ACC112 (cell line): Measurements from ENCODE around the gene CLCN6.

ENCODE experiments used
- H2AFZ ChIP-seq: fragments of 200-600 bp; sonication (generic); one replicate; pipeline ENCODE4 v1.6.0; 2017; ENCODE audit warnings: antibody characterized with exemption, low read length; ENCODE audit not compliant: unreplicated experiment
- H3K27ac ChIP-seq: fragments of 200-600 bp; sonication (generic); 2 replicates; pipeline ENCODE4 v1.5.1; 2014; ENCODE audit warnings: low read depth, mild to moderate bottlenecking, antibody characterized with exemption, low read length, moderate library complexity
- H3K27me3 ChIP-seq: fragments of 200-600 bp; sonication (generic); 2 replicates; pipeline ENCODE4 v1.6.1; 2014; ENCODE audit warnings: mild to moderate bottlenecking, antibody characterized with exemption, low read length, moderate library complexity, mixed read lengths; ENCODE audit not compliant: insufficient read depth
- H3K36me3 ChIP-seq: fragments of 200-600 bp; sonication (generic); 2 replicates; pipeline ENCODE4 v1.6.1; 2016; ENCODE audit warnings: mild to moderate bottlenecking, antibody characterized with exemption, low read length, moderate library complexity, mixed read lengths; ENCODE audit not compliant: insufficient read depth
- H3K4me1 ChIP-seq: fragments of 200-600 bp; sonication (generic); one replicate; pipeline ENCODE4 v1.6.1; 2016; ENCODE audit warnings: low read length, mixed read lengths; ENCODE audit not compliant: insufficient read depth, unreplicated experiment, control insufficient read depth
- H3K4me3 ChIP-seq: fragments of 200-600 bp; sonication (generic); 2 replicates; pipeline ENCODE4 v1.5.1; 2014; ENCODE audit warnings: mild to moderate bottlenecking, low read depth, low read length
- H3K79me2 ChIP-seq: fragments of 200-600 bp; sonication (generic); one replicate; pipeline ENCODE4 v1.6.0; 2016; ENCODE audit warnings: low read length; ENCODE audit not compliant: control insufficient read depth, unreplicated experiment, insufficient read depth

CLCN6 gene

DNA sequence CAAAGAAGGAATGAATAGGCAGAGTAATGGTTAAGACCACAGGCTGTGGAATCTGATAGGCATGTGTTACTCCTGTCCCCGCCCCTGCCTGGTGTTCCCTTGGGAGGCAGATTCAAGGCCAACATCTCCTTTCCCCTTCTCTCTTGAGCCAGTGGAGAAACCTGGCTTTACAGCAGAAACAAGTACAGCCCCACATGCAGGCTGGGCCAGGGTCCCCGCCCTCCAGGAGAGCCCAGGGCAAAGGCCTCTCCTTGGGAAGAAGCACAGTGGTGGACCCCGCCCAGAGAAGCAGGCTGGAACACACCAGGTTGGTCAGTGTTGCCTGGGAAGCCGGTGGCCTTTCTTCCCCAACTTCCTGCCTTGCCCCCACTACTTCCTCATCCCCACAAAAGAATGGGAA, 37.2 kb upstream of the CLCN6 start:
- H3K4me1 ChIP-seq: peaks cover 6% of the 10 kb centered on the region
- no peak overlapping the region for H3K4me3 ChIP-seq
- no peak overlapping the region for H2AFZ ChIP-seq
- H3K27me3 ChIP-seq: no peaks in the 10 kb centered on the region
- no peaks in the 10 kb centered on the region for H3K79me2 ChIP-seq
- no peaks in the 10 kb centered on the region for H3K36me3 ChIP-seq
- no peak overlapping the region for H3K27ac ChIP-seq

DNA sequence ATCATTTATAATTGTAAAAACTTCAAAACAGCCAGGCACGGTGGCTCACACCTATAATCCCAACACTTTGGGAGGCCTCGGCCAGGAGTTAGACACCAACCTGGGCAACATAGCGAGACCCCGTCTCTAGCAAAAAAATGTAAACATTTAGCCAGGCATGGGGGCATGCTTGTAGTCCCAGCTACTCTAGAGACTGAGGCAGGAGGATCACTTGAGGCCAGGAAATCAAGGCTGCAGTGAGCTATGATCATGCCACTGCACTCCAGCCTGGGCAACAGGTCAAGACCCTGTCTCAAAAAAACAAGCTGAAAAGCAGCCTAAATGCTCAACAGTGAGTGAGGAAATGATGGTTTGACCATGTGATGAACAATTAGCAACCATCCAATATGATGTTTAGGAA, 36.7 kb upstream of the CLCN6 start:
- Histone ChIP-seq H3K27ac (no peak overlapping the region), H3K4me3 (no peak overlapping the region), H3K79me2 (no peaks in the 10 kb centered on the region), H3K36me3 (no peaks in the 10 kb centered on the region), H3K27me3 (no peaks in the 10 kb centered on the region), H2AFZ (no peak overlapping the region), H3K4me1 (peaks cover 6% of the 10 kb centered on the region)

DNA sequence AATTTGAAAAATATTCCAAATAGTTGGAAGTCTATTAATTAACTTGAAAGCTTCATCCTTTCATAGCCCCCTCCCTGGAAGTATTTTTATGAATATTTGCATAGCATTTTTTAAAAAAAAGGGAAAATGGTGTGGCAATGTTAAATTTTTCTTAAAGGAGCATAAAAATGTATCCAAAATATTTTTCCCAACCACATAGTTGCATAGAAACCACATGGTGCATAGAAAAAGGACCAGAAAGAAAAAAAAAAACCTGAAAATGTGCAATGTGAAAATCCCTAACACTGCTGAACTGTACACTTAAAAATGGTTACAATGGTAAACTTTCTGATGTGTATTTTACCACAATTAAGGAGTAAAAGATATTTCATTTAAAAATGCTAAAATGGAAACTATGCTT, 36.0 kb upstream of the CLCN6 start:
- H3K4me1 ChIP-seq: peaks cover 6% of the 10 kb centered on the region
- H3K36me3 ChIP-seq: no peaks in the 10 kb centered on the region
- H2AFZ ChIP-seq: no peak overlapping the region
- no peak overlapping the region for H3K4me3 ChIP-seq
- no peaks in the 10 kb centered on the region for H3K79me2 ChIP-seq
- no peak overlapping the region for H3K27ac ChIP-seq
- H3K27me3 ChIP-seq: no peaks in the 10 kb centered on the region

DNA sequence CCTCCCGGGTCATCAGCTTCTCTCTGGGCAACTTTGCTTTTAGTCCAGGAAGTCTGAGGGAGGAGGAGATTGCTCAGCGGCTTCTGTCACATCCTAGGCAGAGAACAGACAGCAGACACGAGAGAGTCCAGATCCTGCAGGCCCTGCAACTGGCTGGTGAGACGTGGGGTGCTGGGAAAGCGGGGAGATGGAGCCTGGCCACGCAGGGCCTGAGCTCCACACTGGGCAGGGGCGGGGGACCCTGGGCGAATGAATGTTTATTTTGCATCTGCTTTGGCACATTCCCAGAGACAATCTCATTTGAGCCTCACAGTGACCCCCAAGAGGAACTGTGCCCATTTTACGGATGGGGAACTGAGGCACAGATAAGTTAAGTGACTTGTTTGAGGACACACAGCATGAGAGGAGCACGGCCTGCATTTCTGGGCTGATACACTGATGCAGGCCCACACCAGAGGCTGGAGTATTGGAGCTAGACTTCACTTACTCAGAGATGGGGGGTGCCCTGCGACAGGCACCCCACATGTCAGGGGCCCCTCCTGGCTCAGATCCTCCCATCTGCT, 34.4 kb upstream of the CLCN6 start:
- Histone ChIP-seq H3K27ac (no peak overlapping the region), H3K36me3 (no peaks in the 10 kb centered on the region), H3K79me2 (no peaks in the 10 kb centered on the region), H2AFZ (no peak overlapping the region), H3K4me3 (no peak overlapping the region), H3K4me1 (peaks cover 6% of the 10 kb centered on the region), H3K27me3 (no peaks in the 10 kb centered on the region)

DNA sequence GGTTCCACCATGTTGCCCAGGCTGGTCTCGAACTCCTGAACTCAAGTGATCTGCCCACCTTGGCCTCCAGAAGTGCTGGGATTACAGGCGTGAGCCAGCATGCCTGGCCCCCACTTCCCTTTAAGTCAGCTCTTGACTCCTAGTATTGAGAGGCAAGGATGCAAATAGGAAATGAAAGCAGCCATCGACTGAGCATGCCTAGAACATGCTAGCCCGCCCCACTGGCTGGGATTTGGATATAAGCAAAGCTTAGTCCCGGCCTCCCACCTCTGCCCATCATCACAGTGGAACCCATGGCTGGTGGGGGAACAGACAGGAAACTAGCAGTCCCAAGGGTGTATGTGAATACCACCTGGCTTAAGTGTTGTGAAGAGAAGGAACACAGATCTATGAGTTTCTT, 33.5 kb upstream of the CLCN6 start:
- no peaks in the 10 kb centered on the region for H3K79me2 ChIP-seq
- H2AFZ ChIP-seq: no peak overlapping the region
- H3K27ac ChIP-seq: no peak overlapping the region
- H3K4me1 ChIP-seq: peaks cover 6% of the 10 kb centered on the region
- no peaks in the 10 kb centered on the region for H3K27me3 ChIP-seq
- H3K4me3 ChIP-seq: no peak overlapping the region
- no peaks in the 10 kb centered on the region for H3K36me3 ChIP-seq

DNA sequence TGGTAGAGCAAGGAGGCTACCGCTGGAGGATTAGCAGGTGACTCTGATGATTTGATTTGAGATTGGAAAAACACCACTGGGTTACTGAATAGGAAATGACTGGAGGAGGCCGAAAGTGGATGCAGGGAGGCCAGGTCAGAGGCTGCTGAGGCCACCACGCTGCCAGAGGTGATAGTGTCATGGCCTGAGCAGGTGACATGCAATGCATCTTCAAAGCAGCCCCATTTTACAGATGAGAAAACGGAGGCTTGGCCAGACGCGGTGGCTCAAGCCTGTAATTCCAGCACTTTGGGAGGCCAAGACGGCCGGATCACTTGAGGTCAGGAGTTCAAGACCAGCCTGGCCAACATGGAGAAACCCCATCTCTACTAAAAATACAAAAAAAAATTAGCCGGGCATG, 31.2 kb upstream of the CLCN6 start:
- Histone ChIP-seq H3K36me3 (no peaks in the 10 kb centered on the region), H3K27me3 (no peaks in the 10 kb centered on the region), H3K27ac (no peak overlapping the region), H2AFZ (no peak overlapping the region), H3K4me1 (no peaks in the 10 kb centered on the region), H3K4me3 (no peak overlapping the region), H3K79me2 (no peaks in the 10 kb centered on the region)

DNA sequence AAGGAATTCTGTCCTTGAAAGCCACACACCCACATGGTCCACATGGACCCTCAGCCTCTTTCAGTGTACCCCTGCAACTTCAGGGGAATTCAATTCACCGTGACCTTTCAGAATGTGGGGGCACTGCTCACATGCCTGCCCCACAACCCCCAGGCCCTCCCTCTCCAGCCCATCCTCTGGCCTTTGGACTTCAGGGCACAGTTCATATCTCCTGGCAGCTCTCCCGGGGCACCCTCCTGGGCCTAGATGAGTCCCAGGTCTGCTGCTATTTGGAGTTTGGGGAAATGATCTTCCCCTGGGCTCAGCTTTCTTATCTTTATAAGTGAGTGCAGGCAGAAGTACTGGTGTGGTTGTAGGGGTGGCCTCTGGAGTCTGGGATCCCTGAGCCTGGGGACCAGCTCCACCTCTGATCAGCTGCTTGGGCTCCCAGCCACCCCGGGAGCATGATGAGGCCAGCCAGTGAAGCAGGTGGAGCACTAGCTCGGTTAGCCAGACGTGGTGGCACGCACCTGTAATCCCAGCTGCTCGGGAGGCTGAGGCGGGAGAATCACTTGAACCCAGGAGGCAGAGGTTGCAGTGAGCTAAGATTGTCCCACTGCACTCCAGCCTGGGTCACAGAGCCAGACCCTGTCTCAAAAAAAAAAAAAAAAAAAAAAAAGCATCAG, 28.2 kb upstream of the CLCN6 start:
- Histone ChIP-seq H3K27ac (no peak overlapping the region), H3K4me3 (no peak overlapping the region), H3K79me2 (no peaks in the 10 kb centered on the region)

DNA sequence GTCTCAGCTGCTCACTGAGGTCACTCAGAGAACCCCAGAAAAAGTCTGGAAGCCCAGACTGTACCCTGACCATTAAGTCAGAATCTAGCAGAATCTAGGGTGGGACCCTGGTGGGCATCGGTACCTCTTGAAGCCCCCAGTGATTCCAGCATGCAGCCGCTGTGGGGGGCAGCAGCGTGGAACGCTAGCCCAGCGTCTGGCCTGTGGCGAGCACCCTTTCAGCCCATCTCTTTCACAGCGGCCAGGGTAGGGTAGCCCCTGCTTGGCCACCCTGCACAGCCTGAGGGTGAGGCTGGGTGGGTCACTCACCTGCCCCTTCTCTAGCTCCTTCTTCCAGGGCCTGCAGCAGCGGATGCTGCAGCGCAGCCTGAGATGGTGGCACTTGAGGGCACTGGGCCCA, 27.7 kb upstream of the CLCN6 start:
- Histone ChIP-seq H3K4me3 (no peak overlapping the region), H3K27me3 (no peaks in the 10 kb centered on the region), H2AFZ (no peak overlapping the region), H3K79me2 (no peaks in the 10 kb centered on the region), H3K4me1 (no peaks in the 10 kb centered on the region), H3K36me3 (no peaks in the 10 kb centered on the region), H3K27ac (no peak overlapping the region)

More for the DNA sequence above, 28.2 kb upstream of the CLCN6 start:
- Histone ChIP-seq H3K4me1 (no peaks in the 10 kb centered on the region), H3K27me3 (no peaks in the 10 kb centered on the region), H2AFZ (no peak overlapping the region), H3K36me3 (no peaks in the 10 kb centered on the region)

DNA sequence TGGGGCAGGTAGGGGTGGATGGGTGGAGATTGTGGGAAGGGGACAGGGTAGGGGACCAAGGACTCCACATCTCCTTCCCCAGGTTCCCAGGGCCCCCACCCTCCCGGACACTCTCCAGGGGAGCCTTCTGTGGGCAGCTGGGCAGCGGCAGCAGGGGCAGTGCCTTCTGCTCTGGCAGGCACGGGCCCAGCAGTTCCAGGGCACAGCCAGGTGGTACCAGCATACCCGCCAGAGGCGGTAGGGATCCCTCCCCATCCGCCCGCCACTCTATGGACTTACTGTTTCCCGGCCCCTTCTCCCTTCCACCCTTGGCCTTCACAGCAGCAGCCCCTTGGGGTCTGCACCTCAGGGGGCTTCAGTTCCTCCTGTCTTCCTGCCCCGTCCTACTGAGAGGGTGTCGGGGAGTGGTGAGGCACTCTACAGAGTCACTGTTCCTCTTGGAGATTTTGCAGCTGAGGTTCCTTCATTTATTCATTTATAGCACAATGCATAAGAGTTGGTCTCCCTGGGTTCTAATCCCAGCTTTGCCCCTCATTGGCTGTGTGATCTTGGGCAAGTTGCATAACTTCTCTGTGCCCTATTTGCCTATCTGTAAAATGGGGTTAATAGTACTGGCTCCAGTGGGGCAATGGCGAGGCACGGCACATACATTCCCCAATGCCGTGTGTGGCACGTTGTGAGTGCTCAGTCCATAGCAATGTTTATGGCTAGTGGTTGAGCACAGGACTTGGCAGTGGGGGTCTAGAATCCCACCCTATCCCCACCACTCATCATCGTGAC, 27.0 kb upstream of the CLCN6 start:
- no peaks in the 10 kb centered on the region for H3K36me3 ChIP-seq
- H3K4me1 ChIP-seq: no peaks in the 10 kb centered on the region
- H3K27me3 ChIP-seq: no peaks in the 10 kb centered on the region
- H2AFZ ChIP-seq: no peak overlapping the region
- H3K27ac ChIP-seq: no peak overlapping the region
- H3K79me2 ChIP-seq: no peaks in the 10 kb centered on the region
- H3K4me3 ChIP-seq: no peak overlapping the region

DNA sequence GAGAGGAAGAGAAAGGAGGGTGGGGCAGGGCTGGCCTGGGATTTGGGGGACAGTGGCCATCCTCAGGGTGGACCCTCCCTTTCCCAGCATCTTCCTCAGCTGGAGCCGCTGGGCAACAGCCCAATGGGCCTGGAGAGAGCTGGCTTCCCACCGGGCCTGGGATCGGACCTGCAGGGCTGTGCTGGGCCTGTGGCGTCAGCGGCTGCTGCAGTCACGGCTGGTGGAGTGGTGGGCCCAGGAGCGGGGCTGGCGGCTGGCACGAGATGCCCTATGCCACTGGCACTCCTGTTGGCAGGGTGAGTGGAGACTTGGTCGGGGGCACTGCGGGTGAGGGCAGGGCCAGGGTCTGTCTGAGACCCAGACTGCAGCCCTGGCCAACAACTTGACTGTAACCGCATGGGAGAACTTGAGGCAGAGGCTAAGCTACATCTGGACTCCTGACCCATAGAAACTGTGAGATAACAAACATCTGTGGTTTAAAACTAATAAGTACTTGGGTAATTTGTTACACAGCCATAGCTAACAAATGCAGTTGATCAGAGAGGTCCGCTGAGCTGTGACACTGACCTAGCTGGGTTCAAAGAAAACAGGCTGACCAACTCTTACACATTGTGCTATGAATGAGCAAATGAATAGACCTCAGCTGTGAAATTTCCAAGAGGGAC, 26.1 kb upstream of the CLCN6 start:
- Histone ChIP-seq H3K4me1 (no peaks in the 10 kb centered on the region), H3K79me2 (no peaks in the 10 kb centered on the region), H3K27ac (no peak overlapping the region), H3K36me3 (no peaks in the 10 kb centered on the region), H3K27me3 (no peaks in the 10 kb centered on the region), H2AFZ (no peak overlapping the region), H3K4me3 (no peak overlapping the region)
